NCI-H2196 treated with DMSO at 0.1 percent for 48 hours (cell line): Measurements from ENCODE around the gene MROH8.

Experiments
- DNase-seq: peaks from one replicate; lab custom pipeline; 2025; ENCODE audit not compliant: unreplicated experiment; lab: John Stamatoyannopoulos, UW

The MROH8 gene

GRCh38 chr20:37178839-37179682 lies at the start of gene MROH8, which contains the start of gene RPN2:
MROH8 (minus strand) TSS chr20:37179548.
RPN2 (plus strand) TSS chr20:37179330; CDS start chr20:37179357, 27 bp downstream.
- DNase-seq: peak; percentile 96

- DNase-seq: no peak
Measured at GRCh38 chr20:37228656-37229055, 49.3 kb upstream of the MROH8 start.

- no peak for DNase-seq
Measured at GRCh38 chr20:37228082-37228481, 48.7 kb upstream of the MROH8 start.

GRCh38 chr20:37226889-37227288 lies 47.5 kb upstream of the MROH8 start:
- DNase-seq: no peak

- DNase-seq: no peak
Measured at GRCh38 chr20:37225146-37225545, 45.8 kb upstream of the MROH8 start.

- DNase-seq: peak; percentile 9
Measured at GRCh38 chr20:37223053-37223452, 43.7 kb upstream of the MROH8 start.

GRCh38 chr20:37222086-37222485 lies 42.7 kb upstream of the MROH8 start:
- no peak for DNase-seq

GRCh38 chr20:37220731-37221130 lies 41.4 kb upstream of the MROH8 start:
- no peak for DNase-seq

- no peak for DNase-seq
Measured at GRCh38 chr20:37219751-37220668, 40.7 kb upstream of the MROH8 start.

- no peak for DNase-seq
Measured at GRCh38 chr20:37218976-37219375, 39.6 kb upstream of the MROH8 start.

GRCh38 chr20:37218441-37218840 lies 39.1 kb upstream of the MROH8 start:
- no peak for DNase-seq

- DNase-seq: no peak
Measured at GRCh38 chr20:37209661-37210314, 30.4 kb upstream of the MROH8 start.

- no peak for DNase-seq
Measured at GRCh38 chr20:37209193-37209592, 29.8 kb upstream of the MROH8 start.

- no peak for DNase-seq
Measured at GRCh38 chr20:37207171-37207570, 27.8 kb upstream of the MROH8 start.

- DNase-seq: no peak
Measured at GRCh38 chr20:37205794-37206193, 26.4 kb upstream of the MROH8 start.

GRCh38 chr20:37205130-37205529 lies 25.8 kb upstream of the MROH8 start:
- DNase-seq: no peak

- DNase-seq: no peak
Measured at GRCh38 chr20:37204056-37204455, 24.7 kb upstream of the MROH8 start.

GRCh38 chr20:37202267-37202943 lies 23.1 kb upstream of the MROH8 start:
- peak; percentile 46 for DNase-seq

- DNase-seq: no peak
Measured at GRCh38 chr20:37201827-37202162, 22.4 kb upstream of the MROH8 start.

GRCh38 chr20:37200926-37201826 lies 21.8 kb upstream of the MROH8 start:
- DNase-seq: no peak
